HG03575 (cell line): ENCODE data around the gene SMTNL2.

Experiments used
- ATAC-seq: cut with Tn5 transposase; IDR thresholded peaks from one replicate; pipeline ENCODE4 v1.9.1; 2021; ENCODE audit not compliant: unreplicated experiment, insufficient number of reproducible peaks, low FRiP score; ENCODE audit errors: extremely low read depth

The SMTNL2 gene

DNA sequence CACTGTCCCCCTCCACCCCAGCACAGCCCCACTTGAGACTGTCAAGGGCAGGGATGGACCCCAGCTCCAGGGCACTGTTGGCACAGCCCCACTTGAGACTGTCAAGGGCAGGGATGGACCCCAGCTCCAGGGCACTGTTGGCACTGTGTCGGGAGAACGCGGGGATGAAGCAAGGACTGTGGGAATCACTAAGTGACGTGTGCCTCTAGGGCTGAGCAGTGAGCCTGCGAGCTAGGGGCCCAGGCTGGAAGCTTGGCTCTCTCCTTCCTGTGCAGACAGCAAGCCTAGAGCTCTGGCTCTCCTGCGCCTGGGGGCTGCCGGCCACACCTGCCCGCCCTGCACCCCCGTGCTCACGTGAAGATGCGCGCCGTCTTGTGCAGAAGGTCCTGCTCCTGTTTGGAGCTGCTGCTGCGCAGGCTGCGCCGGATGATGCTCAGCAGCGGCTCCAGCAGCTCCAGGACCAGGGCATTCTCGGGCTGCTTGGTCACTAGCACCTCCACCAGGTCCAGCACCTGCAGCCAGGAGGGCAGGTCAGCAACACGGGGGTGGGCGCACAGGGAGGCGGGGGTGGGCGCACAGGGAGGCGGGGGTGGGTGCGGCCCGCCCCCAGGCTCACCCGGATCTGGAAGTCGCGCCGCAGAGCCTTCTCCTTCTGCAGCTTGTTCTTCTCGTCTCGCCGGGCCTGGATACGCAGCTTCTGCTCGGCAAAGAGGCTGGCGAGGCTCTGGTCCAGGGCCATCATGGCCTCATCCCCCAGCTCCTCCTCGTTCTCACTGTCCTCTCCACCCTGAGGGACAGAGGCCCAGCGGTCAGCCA lies 40.0 kb upstream of the SMTNL2 start:
- ATAC-seq, result no peak

DNA sequence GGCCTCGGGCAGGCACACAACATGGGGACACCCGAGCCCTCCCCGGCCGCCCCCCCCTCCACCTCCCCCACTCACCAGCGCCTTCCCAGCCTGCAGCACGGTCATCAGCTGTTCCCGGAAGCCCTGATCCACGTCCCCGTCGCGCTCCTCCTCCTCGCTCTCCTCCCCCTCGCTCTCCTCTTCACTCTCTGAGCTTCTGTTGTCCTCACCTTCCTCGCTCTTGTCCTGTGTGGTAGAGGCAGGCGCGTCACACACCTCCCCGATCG lies 39.4 kb upstream of the SMTNL2 start:
- ATAC-seq, result no peak

GRCh38 chr17:4545217-4545951 lies 38.9 kb upstream of the SMTNL2 start:
- no peak for ATAC-seq

DNA sequence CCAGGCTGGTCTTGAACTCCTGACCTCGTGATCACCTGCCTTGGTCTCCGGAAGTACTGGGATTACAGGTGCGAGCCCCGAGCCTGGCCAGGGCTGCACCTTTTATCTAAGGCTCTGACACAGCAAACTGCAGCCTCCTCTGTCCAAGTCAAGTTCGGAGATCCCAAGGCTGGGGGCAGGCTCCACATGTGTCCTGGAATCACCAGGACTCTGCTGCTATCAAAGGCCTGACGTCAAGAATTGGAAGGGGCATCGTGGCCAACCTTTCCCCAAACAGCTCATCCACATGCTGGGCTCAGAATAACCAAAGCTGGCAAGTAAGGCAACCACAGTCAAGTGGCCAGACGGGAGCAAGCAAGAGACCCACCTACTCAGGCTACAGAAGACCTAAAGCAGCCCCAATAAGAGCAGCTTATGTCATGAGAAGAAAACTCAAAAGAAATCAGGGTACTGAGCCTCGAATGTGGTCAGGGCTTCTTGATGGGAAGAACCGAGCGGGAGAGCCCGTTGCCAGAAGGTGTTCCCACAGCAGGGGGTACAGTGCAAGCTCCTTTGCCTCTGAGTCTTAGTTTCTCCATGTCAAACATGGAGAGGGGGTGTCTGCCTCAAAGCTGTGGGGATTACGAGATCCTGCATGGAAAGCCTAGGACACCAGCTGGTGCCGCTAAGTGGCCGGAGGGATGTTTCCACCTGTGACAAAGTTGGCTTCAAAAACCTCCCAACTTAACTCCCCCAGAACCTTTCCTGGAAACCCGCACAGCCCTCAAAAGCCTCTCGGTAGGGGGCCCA lies 37.0 kb upstream of the SMTNL2 start:
- no peak for ATAC-seq

GRCh38 chr17:4548061-4548461 lies 36.3 kb upstream of the SMTNL2 start:
- ATAC-seq, result no peak

DNA sequence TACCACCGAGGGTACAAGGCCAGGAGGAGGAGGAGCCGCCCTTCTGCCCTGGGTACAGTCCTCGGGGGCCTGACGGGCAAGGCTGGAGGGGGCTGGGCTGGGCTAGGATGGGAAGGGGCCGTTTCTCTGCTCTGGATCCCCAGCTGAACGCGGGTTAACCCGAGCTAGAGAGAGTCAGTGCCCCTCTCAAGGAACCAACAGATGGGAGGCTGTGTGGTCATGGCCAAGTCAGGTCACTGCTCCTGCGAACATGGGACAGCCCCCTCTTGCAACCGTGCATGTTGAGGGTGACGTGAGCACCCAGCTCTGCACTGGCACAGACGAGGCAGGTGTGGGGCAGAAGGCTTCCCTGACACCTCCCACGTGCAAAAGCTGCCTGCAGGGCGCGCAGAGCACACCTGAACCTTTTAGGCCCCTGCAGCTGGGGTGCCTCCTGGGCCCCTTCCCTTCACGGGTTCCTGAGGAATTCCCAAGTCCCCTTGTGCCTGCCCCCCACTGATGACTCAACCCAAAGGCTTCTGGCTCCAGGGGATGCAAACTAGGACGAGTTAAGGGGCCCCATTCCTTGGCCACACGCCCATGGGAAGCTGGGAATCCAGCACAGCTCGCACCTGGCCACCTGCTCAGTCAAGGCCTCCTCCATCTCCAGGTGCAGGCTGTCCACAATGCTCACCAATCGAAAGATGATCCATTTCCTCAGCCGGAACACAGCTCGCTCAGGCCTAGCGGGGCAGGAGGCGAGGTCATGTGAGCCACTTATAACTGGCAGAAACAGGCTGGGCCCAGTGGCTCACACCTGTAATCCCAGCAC lies 35.4 kb upstream of the SMTNL2 start:
- ATAC-seq, result no peak

GRCh38 chr17:4549781-4550533 lies 34.4 kb upstream of the SMTNL2 start:
- ATAC-seq, result no peak

DNA sequence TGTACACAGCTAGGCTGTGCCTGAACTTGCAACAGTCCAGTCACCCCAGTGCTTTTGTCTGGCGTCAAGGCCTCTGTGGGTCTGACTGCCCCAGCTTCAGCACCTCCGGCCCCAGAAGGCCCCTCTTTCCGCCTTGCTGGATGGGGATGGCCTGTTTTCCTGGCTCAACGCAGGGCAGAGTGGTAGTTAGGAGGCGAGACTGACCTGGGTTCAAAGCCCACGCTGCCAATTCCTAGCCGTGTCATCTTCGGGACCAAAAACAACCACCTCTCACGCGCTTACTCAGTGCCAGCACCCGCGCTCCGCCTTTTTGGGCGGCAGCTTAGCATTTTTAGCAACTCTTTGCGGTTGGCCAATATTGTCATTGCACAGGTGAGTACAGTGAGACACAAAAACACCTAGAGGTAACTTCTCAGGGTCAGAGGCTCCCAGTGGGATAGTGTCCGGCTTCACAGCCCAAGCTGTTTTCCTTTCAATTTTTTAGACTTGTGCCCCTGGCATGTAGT lies 33.7 kb upstream of the SMTNL2 start:
- no peak for ATAC-seq

DNA sequence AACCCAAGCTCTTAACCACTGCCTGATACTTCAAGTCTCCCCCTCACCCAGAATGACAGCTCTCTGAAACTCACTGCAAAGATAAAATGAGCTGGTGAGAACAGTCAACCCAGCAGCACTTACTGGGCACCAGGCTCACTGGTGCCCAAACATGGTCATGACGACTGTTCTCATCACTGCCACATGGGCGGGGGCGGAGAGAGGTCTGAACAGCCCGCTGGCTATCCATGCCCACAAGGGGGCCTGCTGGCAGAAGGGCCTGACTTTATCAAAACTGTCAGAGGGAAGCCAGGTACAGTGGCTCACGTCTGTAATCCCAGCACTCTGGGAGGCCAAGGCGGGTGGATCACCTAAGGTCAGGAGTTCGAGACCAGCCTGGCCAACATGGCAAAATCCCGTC lies 33.2 kb upstream of the SMTNL2 start:
- ATAC-seq, result no peak

- ATAC-seq, result no peak
Observed at GRCh38 chr17:4551796-4552525, 32.4 kb upstream of the SMTNL2 start.

DNA sequence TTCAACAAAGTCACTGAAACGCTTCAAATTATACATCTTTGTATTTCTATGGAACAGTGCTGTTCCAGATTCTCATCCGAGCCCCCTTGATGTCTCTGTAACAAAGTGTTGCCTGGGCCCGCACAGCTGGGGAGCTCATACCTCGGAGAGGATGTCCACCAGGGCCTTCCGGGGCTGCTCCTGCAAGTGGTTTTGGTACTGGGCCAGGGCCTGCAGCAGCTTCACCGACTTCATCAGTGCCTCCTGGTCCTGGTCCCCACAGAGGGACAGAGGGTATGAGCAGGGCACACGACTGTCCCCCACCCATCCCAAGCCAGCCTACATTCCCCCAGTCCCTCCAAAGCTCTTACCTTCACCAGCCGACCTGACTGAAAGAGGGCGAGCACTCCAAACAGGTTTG lies 30.7 kb upstream of the SMTNL2 start:
- ATAC-seq, result no peak

DNA sequence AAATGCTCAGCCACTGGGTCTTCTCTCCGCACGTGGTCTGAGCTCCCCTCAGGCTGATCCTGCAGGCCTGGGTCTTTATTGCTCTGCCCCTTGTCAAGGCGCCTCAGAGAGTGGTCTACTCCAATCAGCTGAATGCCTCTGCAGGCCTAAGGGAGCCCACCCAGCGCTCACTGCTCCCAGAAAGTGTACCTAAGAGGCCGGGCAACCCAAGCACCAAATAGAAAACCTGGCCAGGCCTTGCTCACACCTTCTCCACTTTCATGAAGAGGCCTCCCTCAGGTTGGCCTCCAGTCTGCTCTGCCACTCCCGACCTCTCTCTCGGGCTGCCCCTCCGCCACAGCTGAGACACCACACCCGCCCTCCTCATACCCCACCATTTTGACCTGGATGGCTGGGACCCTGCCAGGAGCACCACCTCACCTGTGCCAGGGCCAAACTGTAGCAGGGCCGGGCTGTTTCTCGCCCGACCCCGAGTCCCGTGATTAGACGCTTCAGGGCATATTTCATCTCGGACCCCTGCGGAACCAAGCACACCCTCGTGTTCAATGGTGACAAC lies 29.8 kb upstream of the SMTNL2 start:
- no peak for ATAC-seq

DNA sequence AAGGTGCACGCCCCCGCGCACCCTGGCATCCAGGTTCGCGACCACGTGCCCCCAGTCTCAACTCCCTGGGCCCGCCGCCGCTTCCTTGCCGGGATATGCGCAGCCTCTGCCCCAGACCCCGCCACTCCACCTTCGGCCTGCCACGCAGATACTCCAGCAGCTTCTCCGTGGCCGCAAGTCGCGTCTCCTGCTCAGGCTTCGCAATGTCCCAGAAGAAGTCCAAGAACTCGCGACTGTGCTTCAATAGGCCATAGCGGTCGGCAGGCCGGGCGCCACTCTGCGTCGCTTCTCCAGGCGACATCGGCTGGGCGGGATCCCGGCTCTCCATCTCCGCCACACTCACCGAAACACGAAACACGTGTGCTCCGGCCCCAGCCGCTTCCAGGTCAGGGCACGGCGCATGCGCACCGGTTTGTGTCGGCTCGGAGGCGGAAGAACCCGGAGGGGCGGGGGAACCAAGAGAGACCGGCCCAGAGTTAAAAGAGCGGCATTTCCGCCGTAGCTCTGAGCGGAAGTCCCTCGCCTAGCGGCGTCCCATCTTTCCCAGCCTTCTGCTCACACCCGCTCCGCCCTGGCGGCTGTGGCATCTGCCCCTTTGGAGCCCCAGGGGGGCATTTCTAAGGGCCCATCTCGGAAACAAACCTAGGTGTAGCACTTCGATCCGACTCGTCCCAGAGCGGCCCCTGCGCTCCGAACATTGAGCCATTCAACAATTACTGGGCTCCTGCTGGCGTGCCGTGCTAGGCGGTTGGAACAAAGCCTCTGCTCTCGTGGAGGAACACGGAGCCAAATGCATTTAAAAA lies 29.1 kb upstream of the SMTNL2 start, which contains the start of gene MYBBP1A:
TSS of gene MYBBP1A (minus strand) at position 388 of the 803 bp plus-strand sequence. CDS start at position 328, 60 bp downstream.
- no peak for ATAC-seq

- ATAC-seq, result no peak
Observed at GRCh38 chr17:4555873-4556759, 28.2 kb upstream of the SMTNL2 start.

GRCh38 chr17:4556996-4557395 lies 27.3 kb upstream of the SMTNL2 start:
- ATAC-seq, result no peak
